Keratinocyte (primary cell): ENCODE results near the gene RNF149. TPM values are rescaled to one million over a fixed set of nuclear protein-coding genes. Genes with fewer than 3 reads are reported as not detected.

Experiments
- DNase-seq: peaks from one replicate; pipeline ENCODE4 v3.0.0-alpha.2; 2011; ENCODE audit warnings: low read depth, missing footprints, low spot score
- FAIRE-seq: peaks from 2 replicates; lab custom pipeline; 2011; peaks lifted over from hg19 to GRCh38; lab: Jason Lieb, UNC
- H2AFZ ChIP-seq: 2 replicates; pipeline ENCODE4 v1.6.0; 2012; ENCODE audit warnings: low read length, control low read depth, inconsistent platforms; ENCODE audit not compliant: control insufficient read depth
- H3K27ac ChIP-seq: 2 replicates; pipeline ENCODE4 v1.5.1; 2011; ENCODE audit warnings: low read length; ENCODE audit not compliant: control insufficient read depth, insufficient read depth
- H3K27me3 ChIP-seq: 3 replicates; pipeline ENCODE4 v1.6.0; 2011; ENCODE audit warnings: low read length; ENCODE audit not compliant: control insufficient read depth, insufficient read depth; ENCODE audit errors: extremely low read depth
- H3K36me3 ChIP-seq, 2 experiments: 2 replicates in 1 of 2; 3 replicates in 1 of 2; pipeline ENCODE4 v1.5.1; 2011; ENCODE audit warnings: low read length in 2 of 2, mild to moderate bottlenecking in 1 of 2; ENCODE audit not compliant: control insufficient read depth in 2 of 2, insufficient read depth in 2 of 2; ENCODE audit errors: extremely low read depth in 1 of 2
- H3K4me1 ChIP-seq: 3 replicates; pipeline ENCODE4 v1.5.1; 2011; ENCODE audit warnings: low read length; ENCODE audit not compliant: control insufficient read depth, insufficient read depth; ENCODE audit errors: extremely low read depth
- H3K4me2 ChIP-seq: 3 replicates; pipeline ENCODE4 v1.6.0; 2011; ENCODE audit warnings: low read depth, low read length; ENCODE audit not compliant: control insufficient read depth, insufficient read depth; ENCODE audit errors: extremely low read depth
- H3K4me3 ChIP-seq, 3 experiments: fragments of 200-600 bp in 1 of 3; sonication (generic) in 1 of 3; 2 replicates in 2 of 3; 3 replicates in 1 of 3; pipeline ENCODE4 v1.5.1; 2011 to 2016; ENCODE audit warnings: low read length in 3 of 3, mild to moderate bottlenecking in 3 of 3, control low read depth in 2 of 3, inconsistent platforms in 1 of 3, low read depth in 1 of 3, mixed read lengths in 1 of 3, mixed run types in 1 of 3, moderate library complexity in 1 of 3; ENCODE audit not compliant: control insufficient read depth in 2 of 3, insufficient read depth in 2 of 3; ENCODE audit errors: extremely low read depth in 1 of 3
- H3K79me2 ChIP-seq: 2 replicates; pipeline ENCODE4 v1.6.0; 2012; ENCODE audit warnings: low read length; ENCODE audit not compliant: control insufficient read depth, insufficient read depth
- H3K9ac ChIP-seq: 3 replicates; pipeline ENCODE4 v1.6.0; 2011; ENCODE audit warnings: low read length; ENCODE audit not compliant: control insufficient read depth, insufficient read depth; ENCODE audit errors: extremely low read depth
- H3K9me1 ChIP-seq: 3 replicates; pipeline ENCODE4 v1.6.0; 2011; ENCODE audit warnings: low read length; ENCODE audit not compliant: control insufficient read depth, insufficient read depth; ENCODE audit errors: extremely low read depth
- H3K9me3 ChIP-seq: 2 replicates; pipeline ENCODE4 v1.5.1; 2012; ENCODE audit warnings: low read depth, low read length; ENCODE audit not compliant: control insufficient read depth
- H4K20me1 ChIP-seq: 3 replicates; pipeline ENCODE4 v1.6.0; 2011; ENCODE audit warnings: low read length; ENCODE audit not compliant: control insufficient read depth, insufficient read depth; ENCODE audit errors: extremely low read depth
- CTCF ChIP-seq, 3 experiments: IDR thresholded peaks in 1 of 3; conservative IDR thresholded peaks in 1 of 3; optimal IDR thresholded peaks in 1 of 3; 2 replicates in 2 of 3; 3 replicates in 1 of 3; pipeline versions ENCODE3 to v1.5.1; 2011; ENCODE audit warnings: low read length in 3 of 3, mild to moderate bottlenecking in 3 of 3, moderate library complexity in 2 of 3, control low read depth in 1 of 3, inconsistent platforms in 1 of 3; ENCODE audit not compliant: insufficient read depth in 2 of 3; ENCODE audit errors: extremely low read depth in 1 of 3
- EZH2 ChIP-seq: IDR thresholded peaks from one replicate; pipeline ENCODE4 v1.6.1; 2012; ENCODE audit warnings: inconsistent platforms, mild to moderate bottlenecking, low read length, moderate library complexity
- dilution Hi-C: fragments of 300-500 bp; cut with MboI; formaldehyde crosslinking; loops from one replicate; pipeline ENCODE4 v1.7.0; 2020; ENCODE audit warnings: low sequenced_read_pairs; ENCODE audit not compliant: extremely low pct_ligation_motif_present
- polyA plus RNA-seq, 5 experiments: library from polyadenylated mRNA; depleted of rRNA in 3 of 5; stranded (reverse) in 3 of 5; stranded (forward) in 1 of 5; unstranded in 1 of 5; fragments of >200 nt; gene quantifications; 1 replicate in 1 of 5; 2 replicates in 3 of 5; 3 replicates in 1 of 5; pipeline versions ENCODE4 v1.2.1 to v1.2.3, GENCODE V29; 2011 to 2012; ENCODE audit warnings: missing spikeins in 2 of 5, low read depth in 1 of 5, low replicate concordance in 1 of 5

Gene RNF149
- polyA plus RNA-seq, 1 donor (not counting 4 experiments of a cell fraction or from before 2014, with no cell fraction given), result 68.0 TPM

- no peak overlapping the region for H3K27ac ChIP-seq
- no peaks in the 10 kb centered on the region for H3K9me3 ChIP-seq
- DNase-seq, result no peak
- no peak overlapping the region for H3K4me3 ChIP-seq
- dilution Hi-C loops, result no loop called here
- TF ChIP-seq EZH2, result no peak
- TF ChIP-seq CTCF (optimal IDR thresholded peaks at IDR 0.05 in 1 of 3, IDR thresholded peaks at IDR 0.05 in 1 of 3, conservative IDR thresholded peaks at IDR 0.05 in 1 of 3; ENCODE audit: extremely low read depth in 1 of 3, insufficient read depth in 2 of 3, low read length in 3 of 3), result no peak
- no peaks in the 10 kb centered on the region for H3K9me1 ChIP-seq
- H3K4me1 ChIP-seq, result no peaks in the 10 kb centered on the region
- H3K4me2 ChIP-seq, result no peak overlapping the region
- peaks cover 14% of the 10 kb centered on the region for H3K79me2 ChIP-seq
- H3K27me3 ChIP-seq, result no peaks in the 10 kb centered on the region
- H4K20me1 ChIP-seq, result no peaks in the 10 kb centered on the region
- no peak overlapping the region for H2AFZ ChIP-seq
- FAIRE-seq, result no peak
- H3K9ac ChIP-seq, result no peak overlapping the region
- peaks cover 20 to 25% of the 10 kb centered on the region in 2 experiments for H3K36me3 ChIP-seq
Observed at GRCh38 chr2:101262142-101262541, 46.4 kb downstream of the RNF149 start.

- dilution Hi-C loops, result no loop called here
- TF ChIP-seq CTCF (optimal IDR thresholded peaks at IDR 0.05 in 1 of 3, IDR thresholded peaks at IDR 0.05 in 1 of 3, conservative IDR thresholded peaks at IDR 0.05 in 1 of 3; ENCODE audit: extremely low read depth in 1 of 3, insufficient read depth in 2 of 3, low read length in 3 of 3), result no peak
- Histone ChIP-seq H4K20me1 (no peaks in the 10 kb centered on the region), H3K9me1 (peaks cover 3% of the 10 kb centered on the region), H3K27ac (no peak overlapping the region), H3K27me3 (no peaks in the 10 kb centered on the region), H3K4me1 (peaks cover 25% of the 10 kb centered on the region), H2AFZ (no peak overlapping the region), H3K4me2 (no peak overlapping the region), H3K9ac (no peak overlapping the region), H3K9me3 (no peaks in the 10 kb centered on the region), H3K4me3 (no peak overlapping the region), H3K36me3 (peaks cover 13% of the 10 kb centered on the region in 2 experiments), H3K79me2 (peaks cover 43% of the 10 kb centered on the region)
- no peak for DNase-seq
- FAIRE-seq, result no peak
Observed at GRCh38 chr2:101258804-101259203, 49.7 kb downstream of the RNF149 start.
